ENCODE measurements around the gene COG5. TPM values are rescaled to one million over a fixed set of nuclear protein-coding genes. Genes with fewer than 3 reads are reported as not detected.
A peak's percentile ranks its signal among the peaks of the same experiment; 100 is the strongest.

COG5 gene
- polyA plus RNA-seq, 3 donors: 12.7 to 29.0 (median 28.1) TPM

DNA sequence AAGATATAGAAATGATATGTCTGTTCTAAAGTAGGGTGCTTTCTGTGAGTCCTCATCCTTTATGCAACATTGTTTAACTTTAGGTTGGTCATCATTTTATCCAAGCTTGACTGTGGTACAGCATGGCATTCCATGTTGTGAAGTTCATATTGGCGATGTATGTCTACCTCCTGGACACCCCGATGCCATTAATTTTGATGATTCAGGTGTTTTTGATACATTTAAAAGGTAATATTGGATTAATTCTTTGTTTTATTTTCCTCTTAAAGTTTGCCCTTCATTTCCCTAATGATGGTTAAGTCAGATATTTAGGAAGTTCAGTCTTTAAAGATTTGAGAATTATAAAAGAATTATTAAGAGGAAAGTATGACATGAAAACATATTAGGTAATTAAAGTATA, 373.6 kb downstream of the COG5 start:
- Histone ChIP-seq H3K4me1 (ENCODE audit: control insufficient read depth in 1 of 2, insufficient read depth in 2 of 2, low read length in 2 of 2) (no peaks in the 10 kb centered on the region), H3K9me3 (replicated peaks in 1 of 2; ENCODE audit: control insufficient read depth in 1 of 2, insufficient read depth in 1 of 2, low read length in 2 of 2) (no peaks in the 10 kb centered on the region), H2AFZ (ENCODE audit: insufficient read depth, low read depth, low read length, poor library complexity, severe bottlenecking) (no peak overlapping the region), H3K4me2 (replicated peaks; ENCODE audit: extremely low read depth, low read length, poor library complexity, severe bottlenecking) (no peak overlapping the region), H3K9ac (ENCODE audit: insufficient read depth, low read length, poor library complexity, severe bottlenecking) (no peak overlapping the region), H3K4me3 (replicated peaks in 1 of 3; ENCODE audit: low read depth in 2 of 3, low read length in 3 of 3) (no peak overlapping the region), H4K20me1 (ENCODE audit: insufficient read depth, low read length) (peaks cover 78% of the 10 kb centered on the region), H3K79me2 (ENCODE audit: insufficient read depth, low read length) (no peaks in the 10 kb centered on the region), H3K27ac (ENCODE audit: low read depth in 1 of 2, low read length in 2 of 2) (no peak overlapping the region), H3K27me3 (ENCODE audit: control insufficient read depth in 2 of 2, insufficient read depth in 2 of 2, low read length in 2 of 2) (no peaks in the 10 kb centered on the region), H3K36me3 (replicated peaks in 1 of 2; ENCODE audit: control insufficient read depth in 1 of 2, insufficient read depth in 2 of 2, low read length in 2 of 2) (peaks cover 91 to 96% of the 10 kb centered on the region in 2 donors)
- no peak for DNase-seq
- WGBS (ENCODE audit: insufficient coverage): no CpG with 5 or more reads among the region's 2 CpGs
- no peak overlapping the region for H3K4me3 Mint-ChIP-seq
- intact Hi-C loops (cut with micrococcal nuclease): no loop called here
- no peaks in the 10 kb centered on the region for H3K27me3 Mint-ChIP-seq (ENCODE audit: low read depth in 3 of 3)
- H3K4me1 Mint-ChIP-seq: no peaks in the 10 kb centered on the region
- H3K27ac Mint-ChIP-seq: no peak overlapping the region
- no peaks in the 10 kb centered on the region for H3K9me3 Mint-ChIP-seq
- H3K36me3 Mint-ChIP-seq: peaks cover 75 to 87% of the 10 kb centered on the region in 2 donors
- TF ChIP-seq, protein P1, sequence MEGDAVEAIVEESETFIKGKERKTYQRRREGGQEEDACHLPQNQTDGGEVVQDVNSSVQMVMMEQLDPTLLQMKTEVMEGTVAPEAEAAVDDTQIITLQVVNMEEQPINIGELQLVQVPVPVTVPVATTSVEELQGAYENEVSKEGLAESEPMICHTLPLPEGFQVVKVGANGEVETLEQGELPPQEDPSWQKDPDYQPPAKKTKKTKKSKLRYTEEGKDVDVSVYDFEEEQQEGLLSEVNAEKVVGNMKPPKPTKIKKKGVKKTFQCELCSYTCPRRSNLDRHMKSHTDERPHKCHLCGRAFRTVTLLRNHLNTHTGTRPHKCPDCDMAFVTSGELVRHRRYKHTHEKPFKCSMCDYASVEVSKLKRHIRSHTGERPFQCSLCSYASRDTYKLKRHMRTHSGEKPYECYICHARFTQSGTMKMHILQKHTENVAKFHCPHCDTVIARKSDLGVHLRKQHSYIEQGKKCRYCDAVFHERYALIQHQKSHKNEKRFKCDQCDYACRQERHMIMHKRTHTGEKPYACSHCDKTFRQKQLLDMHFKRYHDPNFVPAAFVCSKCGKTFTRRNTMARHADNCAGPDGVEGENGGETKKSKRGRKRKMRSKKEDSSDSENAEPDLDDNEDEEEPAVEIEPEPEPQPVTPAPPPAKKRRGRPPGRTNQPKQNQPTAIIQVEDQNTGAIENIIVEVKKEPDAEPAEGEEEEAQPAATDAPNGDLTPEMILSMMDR (IDR thresholded peaks at IDR 0.05): no peak

DNA sequence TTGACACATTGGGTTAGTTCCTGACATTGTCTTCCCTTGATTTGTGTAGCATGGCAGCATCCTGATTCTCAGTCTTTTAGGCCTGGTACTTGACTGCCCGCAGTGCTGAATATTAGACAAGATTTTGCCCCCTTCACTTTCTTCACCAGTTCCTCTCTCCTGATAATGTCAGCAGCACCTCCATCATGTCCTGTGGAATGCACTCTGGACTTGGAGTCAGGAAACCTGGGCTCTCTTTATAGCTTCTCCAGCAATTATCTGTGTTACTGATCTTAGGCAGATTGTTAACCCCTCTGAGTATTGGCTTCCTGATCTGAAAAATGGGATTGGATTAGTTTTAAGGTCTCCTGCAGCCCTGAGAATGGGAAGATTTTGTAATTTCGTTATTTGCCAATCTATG, 375.9 kb downstream of the COG5 start:
- Histone ChIP-seq H3K27me3 (ENCODE audit: control insufficient read depth in 2 of 2, insufficient read depth in 2 of 2, low read length in 2 of 2) (no peaks in the 10 kb centered on the region), H3K79me2 (ENCODE audit: insufficient read depth, low read length) (no peaks in the 10 kb centered on the region), H3K4me1 (ENCODE audit: control insufficient read depth in 1 of 2, insufficient read depth in 2 of 2, low read length in 2 of 2) (no peaks in the 10 kb centered on the region), H3K36me3 (replicated peaks in 1 of 2; ENCODE audit: control insufficient read depth in 1 of 2, insufficient read depth in 2 of 2, low read length in 2 of 2) (peaks cover 97 to 98% of the 10 kb centered on the region in 2 donors), H3K9ac (ENCODE audit: insufficient read depth, low read length, poor library complexity, severe bottlenecking) (no peak overlapping the region), H3K9me3 (replicated peaks in 1 of 2; ENCODE audit: control insufficient read depth in 1 of 2, insufficient read depth in 1 of 2, low read length in 2 of 2) (no peaks in the 10 kb centered on the region), H3K4me2 (replicated peaks; ENCODE audit: extremely low read depth, low read length, poor library complexity, severe bottlenecking) (no peak overlapping the region), H3K4me3 (replicated peaks in 1 of 3; ENCODE audit: low read depth in 2 of 3, low read length in 3 of 3) (no peak overlapping the region), H2AFZ (ENCODE audit: insufficient read depth, low read depth, low read length, poor library complexity, severe bottlenecking) (no peak overlapping the region), H3K27ac (ENCODE audit: low read depth in 1 of 2, low read length in 2 of 2) (no peak overlapping the region), H4K20me1 (ENCODE audit: insufficient read depth, low read length) (peaks cover 89% of the 10 kb centered on the region)
- Mint-ChIP-seq H3K27ac (peak overlapping the region in 1 of 7 donors; percentile 12), H3K4me1 (no peaks in the 10 kb centered on the region), H3K9me3 (no peaks in the 10 kb centered on the region), H3K4me3 (no peak overlapping the region), H3K36me3 (peaks cover 82 to 94% of the 10 kb centered on the region in 2 donors), H3K27me3 (ENCODE audit: low read depth in 3 of 3) (no peaks in the 10 kb centered on the region)
- DNase-seq: no peak
- intact Hi-C loops (cut with micrococcal nuclease): no loop called here
- WGBS (ENCODE audit: insufficient coverage): 86% methylated on average over 1 of the region's 2 CpGs
- TF ChIP-seq, protein P1 (IDR thresholded peaks at IDR 0.05): no peak
